HG02852 (cell line): ENCODE data around the gene IL6.
"Not testable (repeated sequence)": the region's sequence is repeated elsewhere in the genome, so short reads cannot be mapped to it uniquely, and the experiment has no call there.

Experiments
- ATAC-seq: cut with Tn5 transposase; IDR thresholded peaks from one replicate; pipeline ENCODE4 v1.9.1; 2021; ENCODE audit warnings: mild to moderate bottlenecking, moderate library complexity; ENCODE audit not compliant: unreplicated experiment

IL6 gene

DNA sequence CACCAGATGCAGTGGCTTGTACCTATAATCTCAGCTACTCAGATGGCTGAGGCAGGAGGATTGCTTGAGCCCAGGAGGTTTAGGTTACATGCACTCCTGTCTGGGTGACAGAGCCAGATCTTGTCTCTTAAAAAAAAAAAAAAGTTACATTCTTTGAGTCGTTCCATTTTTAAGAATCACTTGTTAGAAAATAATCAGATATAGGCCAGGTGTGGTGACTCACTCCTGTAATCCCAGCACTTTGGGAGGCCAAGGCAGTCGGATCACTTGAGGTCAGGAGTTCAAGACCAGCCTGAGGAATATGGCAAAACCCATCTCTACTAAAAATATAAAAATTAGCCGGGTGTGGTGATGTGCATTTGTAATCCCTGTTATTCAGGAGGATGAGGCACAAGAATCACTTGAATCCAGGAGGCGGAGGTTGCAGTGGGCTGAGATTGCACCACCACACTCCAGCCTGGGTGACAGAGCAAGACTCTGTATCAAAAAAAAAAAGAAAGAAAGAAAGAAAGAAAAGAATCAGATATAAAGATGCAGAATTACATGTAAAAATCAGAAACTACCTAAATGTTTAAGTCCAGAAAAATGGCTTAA is 52.8 kb downstream of the IL6 start:
- ATAC-seq = not testable (repeated sequence)

DNA sequence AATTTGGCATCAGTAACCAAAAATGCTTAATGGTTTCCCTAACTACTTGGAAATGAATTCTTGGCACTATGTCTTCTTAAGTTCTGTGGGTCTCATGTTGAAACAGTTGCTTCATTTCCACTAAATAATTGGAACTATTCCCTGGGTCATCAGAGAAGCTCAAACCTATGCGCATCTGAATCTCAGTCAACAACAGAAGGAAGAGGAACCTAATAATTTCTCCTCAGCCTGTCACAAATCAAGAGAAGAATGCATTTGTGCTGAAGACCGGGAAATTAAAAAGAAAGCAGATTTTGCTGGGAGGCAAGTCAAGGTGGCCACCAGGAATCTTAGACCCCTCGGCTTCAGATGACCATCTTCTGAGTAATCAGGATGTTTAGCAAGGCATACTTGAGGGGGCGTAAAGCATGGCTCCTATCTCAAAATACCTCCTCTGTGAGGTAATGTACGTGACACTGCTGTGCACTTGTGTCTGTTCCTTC is 54.3 kb downstream of the IL6 start:
- no peak for ATAC-seq
